DND-41 (cell line): ENCODE results near the gene TMEM51.

ENCODE experiments used
- ATAC-seq: fragments of 200-7000 bp; cut with Tn5 transposase; 3 replicates; pipeline ENCODE4 v1.9.1; 2021; ENCODE audit warnings: low read depth; ENCODE audit not compliant: insufficient read depth
- DNase-seq: peaks from one replicate; pipeline ENCODE4 v3.0.0-alpha.2; 2020
- H2AFZ ChIP-seq: 2 replicates; pipeline ENCODE4 v1.6.0; 2012; ENCODE audit warnings: low read depth, low read length
- H3K27ac ChIP-seq: 2 replicates; pipeline ENCODE4 v1.5.1; 2012; ENCODE audit warnings: low read length, inconsistent platforms
- H3K27me3 ChIP-seq: fragments of 200-600 bp; sonication (generic); 2 replicates; pipeline ENCODE4 v1.6.0; 2012; ENCODE audit warnings: low read length, mild to moderate bottlenecking, inconsistent platforms; ENCODE audit not compliant: insufficient read depth, poor library complexity
- H3K36me3 ChIP-seq: 2 replicates; pipeline ENCODE4 v1.5.1; 2012; ENCODE audit warnings: low read length, inconsistent platforms; ENCODE audit not compliant: insufficient read depth
- H3K4me1 ChIP-seq: 2 replicates; pipeline ENCODE4 v1.5.1; 2012; ENCODE audit warnings: mild to moderate bottlenecking, low read length; ENCODE audit not compliant: insufficient read depth
- H3K4me2 ChIP-seq: 2 replicates; pipeline ENCODE4 v1.6.0; 2012; ENCODE audit warnings: mild to moderate bottlenecking, moderate library complexity, low read length, inconsistent platforms; ENCODE audit not compliant: insufficient read depth
- H3K4me3 ChIP-seq, 2 experiments: fragments of 200-600 bp in 1 of 2; shearing (Covaris generic) in 1 of 2; 2 replicates each; pipeline ENCODE4 v1.5.1; 2012 to 2016; ENCODE audit warnings: inconsistent platforms in 2 of 2, low read length in 2 of 2, mild to moderate bottlenecking in 2 of 2, low read depth in 1 of 2, moderate library complexity in 1 of 2
- H3K79me2 ChIP-seq: 2 replicates; pipeline ENCODE4 v1.6.0; 2012; ENCODE audit warnings: low read length, inconsistent platforms; ENCODE audit not compliant: insufficient read depth
- H3K9ac ChIP-seq: 2 replicates; pipeline ENCODE4 v1.6.0; 2012; ENCODE audit warnings: low read depth, mild to moderate bottlenecking, inconsistent platforms, low read length, moderate library complexity
- H3K9me3 ChIP-seq: 2 replicates; pipeline ENCODE4 v1.5.1; 2012; ENCODE audit warnings: low read length, moderate library complexity, mild to moderate bottlenecking, inconsistent platforms; ENCODE audit not compliant: insufficient read depth, severe bottlenecking
- H4K20me1 ChIP-seq: 2 replicates; pipeline ENCODE4 v1.6.0; 2012; ENCODE audit warnings: low read length; ENCODE audit not compliant: insufficient read depth
- EZH2 ChIP-seq: IDR thresholded peaks from 3 replicates; pipeline ENCODE4 v1.6.1; 2012; ENCODE audit warnings: borderline replicate concordance, low read depth, mild to moderate bottlenecking, moderate library complexity, low read length, inconsistent platforms; ENCODE audit not compliant: severe bottlenecking
- TF ChIP-seq, protein P1 (sequence below): IDR thresholded peaks from 2 replicates; pipeline ENCODE4 v1.5.1; 2012; ENCODE audit warnings: borderline replicate concordance, low read length, moderate library complexity, mild to moderate bottlenecking; ENCODE audit not compliant: poor library complexity, severe bottlenecking; ENCODE audit errors: extremely low read depth

Gene TMEM51

DNA sequence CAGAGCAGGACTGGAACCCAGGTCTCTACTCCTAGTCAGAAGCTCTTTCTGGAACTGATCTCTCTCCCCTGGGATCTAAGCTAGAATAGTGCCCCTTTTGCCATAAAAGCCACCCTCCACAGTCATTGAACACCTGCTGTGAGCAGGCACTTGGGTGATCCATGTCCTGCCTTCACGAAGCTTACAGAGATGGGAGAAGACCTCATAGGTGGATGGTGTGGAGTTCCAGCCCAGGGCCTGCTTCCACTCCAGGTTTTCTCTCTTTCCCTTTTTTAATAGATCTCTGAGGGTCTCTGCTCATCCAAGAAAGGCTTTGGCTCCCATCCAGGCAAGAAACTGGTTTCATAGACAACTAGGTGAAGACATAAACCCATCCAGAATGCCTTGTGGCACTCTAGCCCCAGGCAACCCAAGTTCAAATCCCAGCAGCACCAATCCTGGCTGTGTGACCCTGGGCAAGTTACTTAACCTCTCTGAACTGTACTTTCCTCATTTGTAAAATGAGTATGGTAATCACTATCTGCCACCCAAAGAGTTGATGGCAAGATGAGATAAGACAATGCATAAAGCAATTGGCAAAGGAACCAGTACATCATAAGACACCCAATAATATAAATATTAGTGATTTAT lies 46.4 kb upstream of the TMEM51 start:
- no peak for DNase-seq
- TF ChIP-seq, protein P1, sequence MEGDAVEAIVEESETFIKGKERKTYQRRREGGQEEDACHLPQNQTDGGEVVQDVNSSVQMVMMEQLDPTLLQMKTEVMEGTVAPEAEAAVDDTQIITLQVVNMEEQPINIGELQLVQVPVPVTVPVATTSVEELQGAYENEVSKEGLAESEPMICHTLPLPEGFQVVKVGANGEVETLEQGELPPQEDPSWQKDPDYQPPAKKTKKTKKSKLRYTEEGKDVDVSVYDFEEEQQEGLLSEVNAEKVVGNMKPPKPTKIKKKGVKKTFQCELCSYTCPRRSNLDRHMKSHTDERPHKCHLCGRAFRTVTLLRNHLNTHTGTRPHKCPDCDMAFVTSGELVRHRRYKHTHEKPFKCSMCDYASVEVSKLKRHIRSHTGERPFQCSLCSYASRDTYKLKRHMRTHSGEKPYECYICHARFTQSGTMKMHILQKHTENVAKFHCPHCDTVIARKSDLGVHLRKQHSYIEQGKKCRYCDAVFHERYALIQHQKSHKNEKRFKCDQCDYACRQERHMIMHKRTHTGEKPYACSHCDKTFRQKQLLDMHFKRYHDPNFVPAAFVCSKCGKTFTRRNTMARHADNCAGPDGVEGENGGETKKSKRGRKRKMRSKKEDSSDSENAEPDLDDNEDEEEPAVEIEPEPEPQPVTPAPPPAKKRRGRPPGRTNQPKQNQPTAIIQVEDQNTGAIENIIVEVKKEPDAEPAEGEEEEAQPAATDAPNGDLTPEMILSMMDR = no peak
- no peak for TF ChIP-seq EZH2
- no peaks in the 10 kb centered on the region for H3K79me2 ChIP-seq
- no peak overlapping the region for H3K4me2 ChIP-seq
- H2AFZ ChIP-seq = no peak overlapping the region
- H3K27ac ChIP-seq = no peak overlapping the region
- H3K4me3 ChIP-seq = no peak overlapping the region
- H3K36me3 ChIP-seq = no peaks in the 10 kb centered on the region
- no peak overlapping the region for H3K9ac ChIP-seq
- H3K27me3 ChIP-seq = no peaks in the 10 kb centered on the region
- H3K9me3 ChIP-seq = no peaks in the 10 kb centered on the region
- no peaks in the 10 kb centered on the region for H4K20me1 ChIP-seq
- no peak for ATAC-seq
- H3K4me1 ChIP-seq = no peaks in the 10 kb centered on the region

DNA sequence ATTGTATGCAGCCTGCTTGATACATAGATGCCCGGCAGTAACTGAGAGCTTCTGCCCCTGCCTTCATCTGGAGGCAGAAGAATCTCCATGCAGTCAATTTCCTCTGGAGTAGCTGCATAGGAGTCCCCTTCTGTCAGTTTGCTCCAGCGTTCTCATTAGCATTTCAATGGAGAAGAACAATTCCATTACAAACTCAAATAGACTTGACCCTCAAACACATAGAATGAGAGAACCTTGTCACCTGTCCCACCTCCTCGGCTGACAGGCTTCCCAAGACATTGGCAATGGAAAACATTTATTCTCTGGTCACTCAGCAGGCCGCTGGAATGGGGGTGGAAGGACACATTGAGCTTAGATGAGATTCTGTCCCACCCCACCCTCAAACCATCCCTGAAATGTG lies 45.6 kb upstream of the TMEM51 start:
- DNase-seq (no peak), ATAC-seq (no peak)
- TF ChIP-seq, protein P1 = no peak
- TF ChIP-seq EZH2 = no peak
- no peaks in the 10 kb centered on the region for H3K79me2 ChIP-seq
- H3K27me3 ChIP-seq = no peaks in the 10 kb centered on the region
- H3K4me1 ChIP-seq = no peaks in the 10 kb centered on the region
- no peak overlapping the region for H3K4me2 ChIP-seq
- H4K20me1 ChIP-seq = no peaks in the 10 kb centered on the region
- H3K9me3 ChIP-seq = no peaks in the 10 kb centered on the region
- no peak overlapping the region for H3K4me3 ChIP-seq
- no peak overlapping the region for H3K27ac ChIP-seq
- H3K9ac ChIP-seq = no peak overlapping the region
- H3K36me3 ChIP-seq = no peaks in the 10 kb centered on the region
- H2AFZ ChIP-seq = no peak overlapping the region

DNA sequence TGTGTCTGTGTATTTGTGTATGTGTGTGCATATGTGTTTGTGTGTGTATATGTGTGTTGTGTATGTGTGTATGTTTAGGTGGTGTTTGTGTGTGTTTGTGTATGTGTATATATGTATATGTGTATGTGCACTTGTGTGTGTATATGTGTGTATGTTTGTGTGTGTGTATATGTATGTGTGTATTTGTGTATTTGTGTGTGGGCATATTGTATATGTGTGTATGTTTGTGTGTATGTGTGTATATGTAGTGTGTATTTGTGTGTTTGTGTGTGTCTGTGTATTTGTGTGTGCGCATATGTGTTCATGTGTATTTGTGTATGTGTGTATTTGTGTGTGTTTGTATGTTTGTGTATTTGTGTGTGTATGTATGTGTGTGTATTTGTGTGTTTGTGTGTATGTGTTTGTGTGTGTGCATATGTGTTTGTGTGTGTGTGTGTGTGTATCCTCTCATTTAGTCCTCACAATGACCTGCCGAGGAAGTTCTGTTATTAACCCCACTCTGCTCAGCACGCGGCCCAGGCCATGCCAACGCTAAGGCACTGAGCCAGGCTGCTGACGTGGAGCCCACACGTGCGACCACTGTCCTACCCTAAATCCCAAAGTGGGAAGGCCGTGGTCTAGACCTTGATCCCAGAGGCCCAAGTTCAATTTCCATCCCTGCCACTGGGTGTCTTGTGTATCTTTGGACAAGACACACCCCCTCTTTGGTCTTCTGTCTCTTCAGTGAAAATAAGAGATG lies 43.2 kb upstream of the TMEM51 start:
- H3K79me2 ChIP-seq = no peaks in the 10 kb centered on the region
- no peaks in the 10 kb centered on the region for H4K20me1 ChIP-seq
- no peaks in the 10 kb centered on the region for H3K27me3 ChIP-seq
- H3K4me2 ChIP-seq = no peak overlapping the region
- H3K9ac ChIP-seq = no peak overlapping the region
- ATAC-seq (no peak), DNase-seq (no peak)
- no peaks in the 10 kb centered on the region for H3K4me1 ChIP-seq
- H2AFZ ChIP-seq = no peak overlapping the region
- TF ChIP-seq, protein P1 = no peak
- TF ChIP-seq EZH2 = no peak
- no peak overlapping the region for H3K4me3 ChIP-seq
- no peaks in the 10 kb centered on the region for H3K9me3 ChIP-seq
- no peak overlapping the region for H3K27ac ChIP-seq
- no peaks in the 10 kb centered on the region for H3K36me3 ChIP-seq
